Measurements from ENCODE around the gene DAB2IP.

DAB2IP gene

GRCh38 chr9:121797081-121797480 is 145.6 kb downstream of the DAB2IP start:
- no peak for DNase-seq (ENCODE audit: low read depth)

GRCh38 chr9:121798941-121799340 is 147.5 kb downstream of the DAB2IP start:
- DNase-seq (ENCODE audit: low read depth) = no peak

DNA sequence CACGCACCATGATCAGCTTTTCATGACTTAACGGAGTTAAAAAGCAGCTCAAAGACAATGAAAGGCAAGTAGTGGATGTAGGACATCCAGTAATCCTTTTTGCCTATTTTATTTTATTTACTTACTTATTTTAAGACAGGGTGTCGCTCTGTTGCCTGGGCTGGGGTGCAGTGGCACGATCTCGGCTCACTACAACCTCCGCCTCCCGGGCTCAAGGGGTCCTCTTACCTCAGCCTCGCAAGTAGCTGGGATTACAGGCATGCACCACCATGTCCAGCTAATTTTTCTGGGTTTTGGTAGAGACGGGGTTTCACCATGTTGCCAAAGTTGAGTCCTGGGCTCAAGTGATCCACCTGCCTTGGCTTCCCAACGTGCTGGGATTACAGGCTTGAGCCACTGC is 148.9 kb downstream of the DAB2IP start:
- DNase-seq (ENCODE audit: low read depth) = no peak

DNA sequence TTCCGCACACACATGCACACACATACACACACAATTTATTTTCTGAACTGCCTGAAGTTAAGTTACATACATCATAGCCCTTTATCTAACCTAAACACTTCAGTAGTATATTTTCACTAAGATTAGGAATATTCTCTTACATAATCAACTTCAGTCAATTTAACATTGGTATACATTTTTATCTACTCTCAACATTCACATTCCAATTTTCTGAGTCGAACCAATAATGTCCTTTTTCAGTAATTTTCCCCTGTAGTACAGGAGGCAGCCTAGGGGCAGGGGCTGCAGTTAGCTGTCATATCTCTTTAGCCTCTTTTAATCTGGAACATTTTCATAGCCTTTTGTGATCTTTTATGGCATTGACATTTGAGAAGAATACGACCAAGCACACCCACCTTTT is 150.1 kb downstream of the DAB2IP start:
- no peak for DNase-seq (ENCODE audit: low read depth)

GRCh38 chr9:121802753-121803152 is 151.3 kb downstream of the DAB2IP start:
- DNase-seq (ENCODE audit: low read depth) = no peak

DNA sequence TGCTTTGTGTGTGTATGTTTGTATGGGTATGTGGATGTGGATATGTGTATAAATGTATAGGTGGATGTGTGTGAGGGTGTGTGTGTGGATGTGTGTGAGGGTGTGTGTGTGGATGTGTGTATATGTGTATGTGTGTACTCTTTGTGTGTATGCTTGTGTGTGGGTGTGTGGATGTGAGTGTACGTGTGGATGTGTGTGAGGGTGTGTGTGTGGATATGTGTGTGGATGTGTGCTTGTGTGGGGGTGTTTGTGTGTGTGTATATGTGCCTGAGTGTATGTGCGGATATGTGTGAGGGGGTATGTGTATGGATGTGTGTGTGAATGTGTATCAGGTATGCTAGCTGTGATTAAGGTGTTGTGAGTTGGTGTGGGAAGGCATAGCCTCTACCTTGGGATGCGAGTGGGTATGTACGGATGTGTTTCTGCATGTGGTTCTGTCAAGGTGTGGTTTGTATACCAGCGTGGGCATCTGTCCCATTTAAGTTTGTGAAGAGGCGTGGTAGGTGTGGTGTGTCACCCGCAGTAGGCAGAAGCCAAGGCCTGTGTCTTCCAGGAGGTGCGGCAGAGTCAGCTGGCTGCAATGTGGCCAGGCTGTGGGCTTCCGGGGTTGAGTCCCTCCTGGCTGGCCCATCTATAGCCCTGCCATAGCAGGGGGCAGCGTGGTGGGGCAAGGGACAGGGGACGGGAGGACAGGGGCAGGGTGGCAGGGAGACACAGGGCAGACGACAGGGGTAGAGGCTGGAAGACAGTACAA is 155.8 kb downstream of the DAB2IP start:
- DNase-seq (ENCODE audit: low read depth) = no peak

GRCh38 chr9:121807823-121808278 is 156.4 kb downstream of the DAB2IP start:
- no peak for DNase-seq (ENCODE audit: low read depth)

DNA sequence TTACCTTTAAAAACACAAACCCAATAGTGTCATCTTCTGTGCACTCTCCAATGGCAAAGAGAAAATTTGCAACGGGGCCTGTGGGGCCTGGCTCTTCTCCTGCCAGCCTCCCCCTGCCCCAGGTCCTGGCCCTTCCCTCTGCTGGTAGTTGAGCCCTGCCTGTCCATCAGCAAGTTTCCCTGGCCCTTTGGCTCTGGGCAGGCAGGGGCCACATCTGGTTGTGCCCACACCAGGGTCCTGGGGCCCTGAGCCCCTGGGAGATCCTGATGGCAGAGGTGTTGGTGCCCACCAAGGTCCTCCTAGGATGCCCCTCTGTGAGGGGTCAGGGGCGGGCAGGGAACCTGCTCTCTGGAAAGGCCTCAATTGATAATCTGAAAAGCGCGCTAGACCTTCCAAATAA is 157.3 kb downstream of the DAB2IP start:
- DNase-seq (ENCODE audit: low read depth) = no peak

DNA sequence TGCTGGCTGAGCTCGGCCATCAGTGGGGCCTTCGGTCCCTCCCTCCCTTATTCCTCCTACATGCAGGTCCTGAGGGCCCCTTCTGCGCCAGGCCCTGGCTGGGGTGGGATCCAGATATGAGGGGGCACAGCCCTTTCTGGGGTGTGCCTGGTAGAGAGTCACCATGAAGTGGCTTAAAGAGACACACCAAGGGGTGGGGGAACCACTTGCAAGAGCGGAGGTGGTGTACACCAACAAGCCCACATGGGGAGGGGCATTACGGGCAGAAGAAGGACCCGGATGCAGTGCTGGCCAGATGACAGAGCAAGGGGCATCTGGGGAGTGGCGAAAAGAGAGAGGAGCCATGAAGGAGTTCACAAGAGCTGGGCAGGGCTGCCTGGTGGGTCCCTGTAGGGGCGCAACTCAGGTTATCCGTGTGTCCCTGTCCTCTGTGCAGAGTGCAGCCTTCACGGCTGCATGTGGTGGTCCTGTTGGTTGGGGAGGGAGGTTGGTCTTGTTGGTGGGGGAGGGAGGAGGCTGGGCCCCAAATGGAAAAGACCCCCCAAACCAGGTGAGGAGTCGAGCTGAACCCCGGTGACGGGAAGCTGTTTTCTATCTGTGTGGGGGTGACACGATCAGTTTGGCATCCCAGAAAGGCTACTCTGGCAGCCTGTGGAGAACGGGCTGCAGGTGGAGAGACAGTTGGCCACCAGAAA is 158.1 kb downstream of the DAB2IP start:
- no peak for DNase-seq (ENCODE audit: low read depth)

- no peak for DNase-seq (ENCODE audit: low read depth)
These were observed 159.1 kb downstream of the DAB2IP start for GRCh38 chr9:121810489-121810888.

- DNase-seq (ENCODE audit: low read depth) = no peak
These were observed 159.7 kb downstream of the DAB2IP start for GRCh38 chr9:121811140-121811539.

GRCh38 chr9:121811751-121812150 is 160.3 kb downstream of the DAB2IP start:
- no peak for DNase-seq (ENCODE audit: low read depth)

GRCh38 chr9:121812159-121812735 is 160.8 kb downstream of the DAB2IP start:
- DNase-seq (ENCODE audit: low read depth) = no peak

- no peak for DNase-seq (ENCODE audit: low read depth)
These were observed 162.2 kb downstream of the DAB2IP start for GRCh38 chr9:121813519-121814210.

DNA sequence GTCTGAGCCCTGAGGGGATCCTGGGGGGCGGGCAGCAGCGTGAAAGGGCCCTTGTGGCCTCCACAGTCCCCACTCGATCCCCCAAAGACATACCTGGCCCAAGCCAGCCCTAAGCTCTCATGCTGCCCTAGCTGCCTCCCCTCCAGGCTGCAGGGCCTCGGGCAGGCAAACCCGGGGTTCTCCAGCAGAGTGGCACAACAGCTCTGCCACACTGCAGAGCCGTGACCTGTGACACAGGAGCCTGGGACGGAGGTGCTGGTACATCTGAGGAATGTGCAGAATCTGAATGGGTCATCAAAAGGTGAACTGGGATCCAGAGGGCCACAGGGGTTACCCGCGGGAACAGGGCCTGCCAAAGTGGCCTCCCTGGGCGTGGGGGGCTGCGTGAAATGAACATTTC is 163.2 kb downstream of the DAB2IP start:
- no peak for DNase-seq (ENCODE audit: low read depth)

GRCh38 chr9:121815084-121815483 is 163.7 kb downstream of the DAB2IP start:
- no peak for DNase-seq (ENCODE audit: low read depth)

DNA sequence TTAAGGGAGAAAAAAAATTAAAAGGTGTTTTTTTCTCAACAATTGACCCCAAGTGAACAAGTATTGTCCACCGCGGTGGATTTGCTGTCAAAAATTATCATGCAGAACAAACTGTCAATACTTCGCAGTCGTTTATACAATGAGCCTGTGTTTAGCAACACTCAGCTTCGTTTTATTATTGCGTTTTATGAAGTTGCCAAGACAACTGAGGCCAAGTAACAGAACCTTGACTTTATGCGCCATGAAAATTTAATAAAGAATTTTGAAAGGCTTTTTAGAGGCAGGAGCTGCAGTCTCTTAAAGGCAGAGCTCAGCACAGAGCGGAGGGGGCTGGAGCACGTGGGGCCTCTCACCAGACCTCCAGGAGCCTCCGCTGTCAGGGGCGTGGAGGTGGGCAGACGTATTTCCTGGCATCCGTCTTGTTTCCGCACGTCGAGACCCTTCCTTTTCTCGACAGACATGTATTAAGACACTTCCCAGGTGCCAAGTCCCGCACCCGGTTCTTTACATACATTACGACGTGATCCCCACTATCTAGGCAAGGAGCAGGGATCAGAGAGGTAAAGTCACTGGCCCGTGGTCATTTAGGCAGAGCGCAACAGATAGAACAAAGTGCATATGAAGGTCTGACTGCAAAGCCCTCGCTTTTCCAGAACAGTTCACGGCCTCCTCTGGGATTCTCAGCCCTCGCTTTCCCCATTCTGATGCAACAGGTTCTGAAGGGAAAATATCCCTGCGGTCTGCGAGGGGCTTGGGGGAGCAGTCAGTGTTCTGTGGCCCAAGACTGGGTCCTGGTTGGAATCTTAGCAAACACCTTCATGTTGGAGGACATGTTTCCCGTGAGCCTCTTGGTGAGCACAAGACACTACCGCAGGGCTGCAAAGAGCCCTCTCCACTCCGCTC is 164.4 kb downstream of the DAB2IP start:
- DNase-seq (ENCODE audit: low read depth) = no peak

DNA sequence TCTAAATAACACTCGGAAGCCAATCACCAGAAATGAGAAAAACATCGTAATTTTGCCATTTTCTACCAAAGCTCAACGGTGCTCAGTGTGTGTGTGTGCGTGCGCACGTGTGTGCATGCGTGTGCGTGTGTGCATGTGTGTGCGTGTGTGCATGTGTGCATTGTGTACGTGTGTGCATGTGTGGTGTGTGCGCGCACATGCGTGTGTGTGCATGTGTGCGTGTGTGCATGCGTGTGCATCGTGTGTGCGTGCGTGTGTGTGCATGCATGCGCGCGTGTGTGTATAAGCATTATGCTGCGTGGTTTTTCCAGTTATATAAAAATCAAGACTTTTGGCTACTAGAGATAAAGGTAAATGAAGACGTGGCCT is 165.0 kb downstream of the DAB2IP start:
- no peak for DNase-seq (ENCODE audit: low read depth)

DNA sequence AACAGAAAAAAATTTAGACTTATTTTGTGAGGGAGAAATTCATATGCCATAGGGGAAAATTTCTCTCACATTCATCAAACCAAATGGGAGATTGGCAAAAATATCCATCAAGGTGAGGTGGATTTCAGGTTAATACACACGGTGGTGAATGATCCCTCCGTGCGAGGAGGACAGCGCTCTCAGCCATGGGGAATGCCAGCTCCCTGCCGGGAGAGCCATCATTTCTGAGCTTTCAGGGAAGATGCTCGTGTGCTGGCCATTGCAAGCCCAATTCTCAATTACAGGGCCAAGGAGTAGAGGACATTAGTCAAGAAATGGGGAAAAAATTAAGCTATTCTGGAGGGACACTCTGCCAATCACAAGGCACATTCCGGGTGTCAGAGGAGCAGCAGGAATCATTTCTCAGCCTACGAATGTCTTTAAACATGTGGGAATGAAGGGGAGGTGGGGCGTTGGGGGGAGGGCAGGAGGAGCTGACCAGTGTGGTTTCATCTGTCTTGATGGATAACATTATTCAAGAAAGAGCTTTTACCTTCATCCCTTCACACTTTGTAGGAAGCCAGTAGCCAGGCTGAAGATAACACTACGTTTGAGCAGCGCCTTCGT is 165.5 kb downstream of the DAB2IP start:
- no peak for DNase-seq (ENCODE audit: low read depth)

DNA sequence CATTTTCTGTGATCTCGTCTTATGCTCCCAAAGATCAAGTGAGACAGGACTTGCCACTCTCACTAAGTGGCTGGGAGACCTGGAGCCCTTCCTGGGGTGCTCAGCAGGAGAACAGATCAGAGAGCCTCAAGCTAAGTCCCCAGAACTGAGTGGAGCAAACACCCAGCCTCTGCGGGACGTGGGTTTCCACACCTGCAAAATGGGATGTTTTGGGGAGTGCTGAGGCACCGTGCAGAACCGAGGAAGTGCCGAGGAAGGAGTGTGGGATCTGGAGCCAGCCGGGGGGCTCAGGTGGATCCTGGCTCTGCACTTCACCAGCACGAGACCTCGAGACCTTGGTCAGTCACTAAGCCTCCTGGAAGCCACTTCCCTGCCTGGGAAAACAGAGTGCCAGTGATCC is 166.0 kb downstream of the DAB2IP start:
- no peak for DNase-seq (ENCODE audit: low read depth)

GRCh38 chr9:121818016-121818661 is 166.7 kb downstream of the DAB2IP start:
- no peak for DNase-seq (ENCODE audit: low read depth)

Data from stimulated activated CD8-positive, alpha-beta memory T cell treated with anti-CD3 and anti-CD28 coated beads, Interleukin-12 subunit alpha, Interleukin-12 subunit beta, amount 100 ng/mL, for 4 hours (primary cell).